IPS-NIHi7 (cell line): ENCODE results near the gene XIRP2.
"Not testable (repeated sequence)": the region's sequence is repeated elsewhere in the genome, so short reads cannot be mapped to it uniquely, and the experiment has no call there.

Experiments used
- DNase-seq: peaks from one replicate; pipeline ENCODE4 v3.0.0; 2012; ENCODE audit warnings: mixed read lengths; ENCODE audit errors: extremely low spot score

The XIRP2 gene

GRCh38 chr2:167052825-167053224, 164.5 kb downstream of the XIRP2 start:
- DNase-seq = no peak

DNA sequence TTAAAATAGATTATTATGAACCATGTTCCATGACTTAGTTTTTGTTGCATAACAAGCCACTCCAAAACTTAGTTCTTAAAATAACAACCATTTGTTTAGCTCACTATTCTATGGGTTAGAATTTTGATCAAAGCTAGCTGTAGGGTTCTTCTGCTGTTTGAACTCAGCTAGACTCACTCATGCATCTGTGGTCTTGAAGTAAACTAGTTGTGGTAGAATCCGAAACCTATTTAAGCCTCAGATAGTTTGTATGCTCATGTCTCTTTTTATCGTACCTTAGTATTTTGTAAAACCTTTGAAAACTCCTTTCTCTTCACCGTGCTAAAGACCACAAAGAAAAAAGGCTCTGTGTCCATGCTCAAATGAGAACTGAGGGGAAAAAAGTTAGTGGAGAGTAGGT, 166.6 kb downstream of the XIRP2 start:
- DNase-seq = no peak

- DNase-seq = no peak
These were observed 169.2 kb downstream of the XIRP2 start for GRCh38 chr2:167057446-167057845.

DNA sequence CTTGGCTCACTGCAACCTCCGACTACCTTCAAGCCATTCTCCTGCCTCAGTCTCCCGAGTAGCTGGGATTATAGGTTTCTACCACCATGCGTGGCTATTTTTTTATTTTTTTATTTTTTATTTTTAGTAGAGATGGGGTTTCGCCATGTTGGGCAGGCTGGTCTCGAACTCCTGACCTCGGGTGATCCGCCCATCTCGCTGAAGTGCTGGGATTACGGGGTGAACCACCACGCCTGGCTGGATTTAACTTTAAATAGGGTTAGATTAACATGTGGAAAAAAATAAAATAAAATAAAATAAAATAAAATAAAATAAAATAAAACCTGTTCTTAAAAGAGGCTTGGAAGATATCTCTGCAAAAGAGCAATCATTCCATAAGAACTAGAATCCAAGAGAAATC, 170.9 kb downstream of the XIRP2 start:
- DNase-seq = no peak

DNA sequence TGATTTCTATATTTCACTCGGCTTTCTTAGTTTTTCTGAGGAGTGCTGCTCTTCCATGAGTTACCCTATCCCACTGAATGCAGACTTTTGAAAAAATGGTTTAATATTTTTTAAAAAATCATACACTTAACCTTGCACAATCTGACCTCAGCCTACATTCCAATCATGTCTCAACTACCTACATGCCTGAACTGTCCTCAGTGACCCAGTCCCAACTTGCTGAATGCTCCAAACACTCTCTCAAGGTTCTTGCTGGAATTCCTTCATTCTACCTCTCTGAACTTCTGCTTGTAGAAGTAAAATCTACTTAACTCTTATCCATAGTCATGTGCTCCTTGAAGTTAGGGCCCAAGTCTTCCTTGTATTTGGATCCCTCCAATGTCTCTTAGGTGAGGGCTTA, 181.6 kb downstream of the XIRP2 start:
- DNase-seq = no peak

- DNase-seq = not testable (repeated sequence)
These were observed 187.4 kb downstream of the XIRP2 start for GRCh38 chr2:167075708-167076107.

DNA sequence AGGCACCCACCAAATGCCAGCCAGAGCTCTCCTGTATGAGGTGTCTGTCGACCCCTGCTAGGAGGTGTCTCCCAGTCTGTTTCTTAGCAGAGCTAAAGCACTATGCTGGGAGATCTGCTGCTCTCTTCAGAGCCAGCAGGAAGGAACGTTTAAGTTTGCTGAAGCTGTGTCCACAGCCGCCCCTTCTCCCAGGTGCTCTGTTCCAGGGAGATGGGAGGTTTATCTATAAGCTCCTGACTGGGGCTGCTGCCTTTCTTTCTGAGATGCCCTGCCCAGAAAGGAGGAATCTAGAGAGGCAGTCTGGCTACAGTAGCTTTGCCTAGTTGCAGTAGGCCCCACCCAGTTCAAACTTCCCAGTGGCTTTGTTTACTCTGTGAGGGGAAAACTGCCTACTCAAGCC, 210.7 kb downstream of the XIRP2 start:
- DNase-seq = not testable (repeated sequence)

GRCh38 chr2:167100506-167100905, 212.2 kb downstream of the XIRP2 start:
- DNase-seq = no peak

- no peak for DNase-seq
These were observed 214.9 kb downstream of the XIRP2 start for GRCh38 chr2:167103028-167103756.

DNA sequence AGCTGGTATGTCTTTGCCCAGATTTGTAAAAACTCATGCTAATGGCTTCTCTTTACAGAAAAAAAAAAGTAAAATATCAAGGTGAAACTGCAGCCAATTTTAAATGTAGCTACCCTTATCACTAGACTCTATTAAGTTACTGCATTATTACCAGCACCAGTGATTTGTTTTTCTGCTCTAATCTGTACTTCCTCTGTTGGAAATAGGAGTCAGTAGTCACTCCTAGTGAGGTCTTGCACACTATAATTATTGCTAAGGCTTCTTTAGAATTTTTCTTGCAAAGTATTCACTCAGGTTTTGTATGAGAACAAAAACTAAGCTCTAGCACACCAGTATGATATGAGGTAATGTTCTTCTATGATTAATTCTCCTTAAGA, 215.5 kb downstream of the XIRP2 start:
- DNase-seq = no peak

DNA sequence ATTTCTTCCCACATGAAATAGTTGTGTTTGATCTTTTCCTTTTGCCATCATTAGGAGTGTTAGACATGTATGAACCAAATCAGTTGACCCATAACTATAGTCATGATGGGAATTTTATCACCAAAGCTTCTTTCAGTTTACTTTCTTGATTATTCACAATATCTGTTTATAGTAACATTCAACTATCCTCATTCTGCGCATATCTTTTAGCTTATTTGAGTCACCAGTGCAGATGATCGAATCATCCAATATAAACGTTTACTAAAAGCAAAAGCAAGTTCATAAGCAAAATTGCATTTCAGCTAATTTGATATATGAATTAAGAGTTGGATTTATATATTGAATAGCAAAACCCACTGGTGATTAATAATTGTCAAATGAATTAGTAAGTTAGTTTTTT, 216.4 kb downstream of the XIRP2 start:
- no peak for DNase-seq

DNA sequence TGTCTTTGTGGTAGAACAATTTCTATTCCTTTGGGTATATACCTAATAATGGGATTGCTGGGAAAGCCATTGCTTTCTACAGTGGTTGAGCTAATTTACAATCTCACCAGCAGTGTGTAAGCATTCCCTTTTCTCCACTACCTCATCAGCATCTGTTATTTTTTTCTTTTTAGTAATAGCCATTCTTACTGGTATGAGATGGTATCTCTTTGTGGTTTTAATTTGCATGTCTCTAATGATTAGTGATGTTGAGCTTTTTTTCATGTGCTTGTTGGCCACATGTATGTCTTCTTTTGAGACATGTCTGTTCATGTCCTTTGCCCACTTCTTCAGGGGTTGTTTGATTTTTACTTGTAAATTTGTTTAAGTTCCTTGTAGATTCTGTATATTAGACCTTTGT, 221.4 kb downstream of the XIRP2 start:
- not testable (repeated sequence) for DNase-seq

GRCh38 chr2:167110345-167110744, 222.1 kb downstream of the XIRP2 start:
- DNase-seq = no peak

- DNase-seq = no peak
These were observed 225.7 kb downstream of the XIRP2 start for GRCh38 chr2:167114018-167114417.

DNA sequence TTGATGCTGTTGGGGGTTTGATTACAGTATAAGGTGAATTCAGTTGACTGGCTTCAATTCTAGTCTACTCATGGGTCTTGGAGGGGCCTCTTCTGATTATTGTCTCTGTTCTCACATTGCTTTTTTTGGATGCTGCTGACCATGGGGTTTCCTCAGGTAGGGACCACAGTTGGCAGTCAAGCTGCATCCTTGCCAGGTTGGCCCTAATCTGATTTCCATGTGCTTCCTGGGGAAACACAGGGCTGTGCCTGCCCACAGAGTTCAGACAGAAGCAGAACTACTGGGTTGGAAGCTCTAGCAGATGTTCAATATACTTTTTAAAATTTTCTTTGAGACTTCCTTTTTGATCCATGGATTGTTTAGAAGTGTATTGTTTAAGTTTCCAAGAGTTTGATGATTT, 227.3 kb downstream of the XIRP2 start:
- no peak for DNase-seq

GRCh38 chr2:167122389-167122788, 234.1 kb downstream of the XIRP2 start:
- no peak for DNase-seq

- DNase-seq = no peak
These were observed 237.9 kb downstream of the XIRP2 start for GRCh38 chr2:167126165-167126564.

DNA sequence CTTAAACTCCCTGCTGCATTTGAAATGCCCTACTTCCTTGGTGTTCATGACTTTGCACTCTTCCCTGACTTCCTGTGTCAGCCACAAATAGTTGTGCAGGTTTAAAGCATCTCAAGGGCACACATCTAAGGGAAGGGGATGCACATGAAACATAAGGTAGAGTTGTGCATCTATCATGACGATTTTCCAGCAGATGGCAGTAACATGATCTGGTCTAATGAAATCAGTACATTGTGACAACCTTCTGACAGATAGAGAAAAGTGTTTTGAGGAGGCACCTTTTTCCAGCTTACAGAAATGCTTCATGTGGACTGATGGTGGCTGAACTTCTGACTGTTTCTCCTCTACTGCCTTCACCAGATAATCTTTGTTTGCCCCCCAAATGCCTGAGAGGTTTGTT, 238.9 kb downstream of the XIRP2 start:
- no peak for DNase-seq

GRCh38 chr2:167128130-167128529, 239.8 kb downstream of the XIRP2 start:
- no peak for DNase-seq

DNA sequence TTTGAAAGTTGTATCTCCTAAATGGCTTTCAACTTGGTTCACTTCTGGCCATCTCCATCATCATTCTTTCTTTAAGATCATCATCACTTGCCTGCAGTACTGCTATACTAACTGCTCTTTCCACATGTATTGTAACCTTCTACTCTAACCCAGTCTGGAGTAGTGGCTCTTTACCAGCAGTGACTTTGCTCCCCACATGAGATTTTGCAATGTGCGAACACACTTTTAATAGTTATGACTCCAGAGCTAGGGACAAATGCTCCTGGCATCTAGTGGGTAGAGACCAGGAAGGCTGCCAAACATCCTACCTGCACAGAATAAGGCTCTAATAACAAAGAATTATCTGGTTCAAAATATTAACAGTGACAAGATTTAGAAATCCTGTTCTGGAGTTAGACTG, 243.8 kb downstream of the XIRP2 start:
- DNase-seq = no peak

- no peak for DNase-seq
These were observed 244.8 kb downstream of the XIRP2 start for GRCh38 chr2:167132906-167133555.

- DNase-seq = no peak
These were observed 245.3 kb downstream of the XIRP2 start for GRCh38 chr2:167133614-167134013.

DNA sequence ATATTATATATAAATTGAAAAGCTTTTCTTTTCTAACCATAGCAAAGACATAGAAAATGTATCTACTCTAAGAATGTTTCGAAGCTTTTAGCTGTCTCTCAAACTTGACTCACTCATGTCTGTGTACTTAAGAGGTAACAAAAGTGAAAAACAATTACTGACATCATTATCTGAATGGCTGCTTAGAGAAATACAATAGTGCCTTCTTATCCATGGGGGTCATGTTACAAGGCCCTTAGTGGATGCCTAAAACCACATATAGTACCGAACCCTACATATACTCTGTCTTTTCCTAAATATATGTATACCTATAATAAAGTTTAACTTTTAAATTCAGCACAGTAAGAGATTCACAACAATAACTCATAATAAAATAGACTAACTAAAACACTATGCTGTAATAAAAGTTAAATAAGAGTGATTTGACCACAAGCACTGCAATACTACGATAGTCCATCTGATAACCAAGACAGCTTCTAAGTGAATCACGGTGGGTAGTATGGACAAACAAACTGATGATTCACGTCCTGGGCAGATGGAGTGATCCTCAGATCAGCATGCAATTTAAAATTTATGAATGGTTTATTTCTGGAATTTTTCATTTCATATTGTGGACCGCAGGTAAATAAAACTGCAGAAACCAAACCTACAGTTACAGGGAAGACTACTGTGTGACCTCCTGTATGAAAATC, 246.2 kb downstream of the XIRP2 start:
- DNase-seq = no peak
